KMS-11 (cell line): ENCODE measurements around the gene PRADC1.
"Not testable (repeated sequence)": the region's sequence is repeated elsewhere in the genome, so short reads cannot be mapped to it uniquely, and the experiment has no call there.

Experiments used
- H2AFZ ChIP-seq: fragments of 200-600 bp; sonication (generic); 2 replicates; pipeline ENCODE4 v1.6.1; 2016; ENCODE audit warnings: antibody characterized with exemption, mixed run types, low read depth
- H3K27ac ChIP-seq: fragments of 200-600 bp; sonication (generic); 2 replicates; pipeline ENCODE4 v1.6.1; 2016; ENCODE audit warnings: mild to moderate bottlenecking, mixed run types
- H3K27me3 ChIP-seq: fragments of 200-600 bp; sonication (generic); 2 replicates; pipeline ENCODE4 v1.6.1; 2017; ENCODE audit warnings: mild to moderate bottlenecking, low read depth, mixed run types, moderate library complexity; ENCODE audit not compliant: insufficient read depth
- H3K36me3 ChIP-seq: fragments of 200-600 bp; sonication (generic); 2 replicates; pipeline ENCODE4 v1.6.1; 2017; ENCODE audit warnings: mild to moderate bottlenecking, mixed run types; ENCODE audit not compliant: insufficient read depth
- H3K4me1 ChIP-seq: fragments of 200-600 bp; sonication (generic); 2 replicates; pipeline ENCODE4 v1.6.1; 2016; ENCODE audit warnings: mild to moderate bottlenecking, low read depth, mixed run types; ENCODE audit not compliant: poor library complexity, severe bottlenecking
- H3K4me2 ChIP-seq: fragments of 200-600 bp; sonication (generic); 2 replicates; pipeline ENCODE4 v1.7.0; 2016; ENCODE audit warnings: mild to moderate bottlenecking, mixed run types
- H3K4me3 ChIP-seq: fragments of 200-600 bp; sonication (generic); IDR thresholded peaks from 2 replicates; pipeline ENCODE4 v1.6.1; 2017; ENCODE audit warnings: low read depth, low read length, mixed read lengths; ENCODE audit not compliant: insufficient read depth
- H3K79me2 ChIP-seq: fragments of 200-600 bp; sonication (generic); 2 replicates; pipeline ENCODE4 v1.6.1; 2016; ENCODE audit warnings: low read depth, mixed run types; ENCODE audit not compliant: insufficient read depth
- H3K9ac ChIP-seq: fragments of 200-600 bp; sonication (generic); 2 replicates; pipeline ENCODE4 v1.6.1; 2016; ENCODE audit warnings: mild to moderate bottlenecking, mixed run types
- H4K20me1 ChIP-seq: fragments of 200-600 bp; sonication (generic); 2 replicates; pipeline ENCODE4 v1.6.1; 2016; ENCODE audit warnings: mild to moderate bottlenecking, mixed run types; ENCODE audit not compliant: insufficient read depth
- TF ChIP-seq, protein P1 (sequence below): fragments of 200-600 bp; sonication (generic); conservative IDR thresholded peaks from 2 replicates; pipeline ENCODE4 v1.6.1; 2017; ENCODE audit warnings: low read depth, mild to moderate bottlenecking, antibody characterized with exemption, low read length, moderate library complexity, mixed read lengths

The PRADC1 gene

DNA sequence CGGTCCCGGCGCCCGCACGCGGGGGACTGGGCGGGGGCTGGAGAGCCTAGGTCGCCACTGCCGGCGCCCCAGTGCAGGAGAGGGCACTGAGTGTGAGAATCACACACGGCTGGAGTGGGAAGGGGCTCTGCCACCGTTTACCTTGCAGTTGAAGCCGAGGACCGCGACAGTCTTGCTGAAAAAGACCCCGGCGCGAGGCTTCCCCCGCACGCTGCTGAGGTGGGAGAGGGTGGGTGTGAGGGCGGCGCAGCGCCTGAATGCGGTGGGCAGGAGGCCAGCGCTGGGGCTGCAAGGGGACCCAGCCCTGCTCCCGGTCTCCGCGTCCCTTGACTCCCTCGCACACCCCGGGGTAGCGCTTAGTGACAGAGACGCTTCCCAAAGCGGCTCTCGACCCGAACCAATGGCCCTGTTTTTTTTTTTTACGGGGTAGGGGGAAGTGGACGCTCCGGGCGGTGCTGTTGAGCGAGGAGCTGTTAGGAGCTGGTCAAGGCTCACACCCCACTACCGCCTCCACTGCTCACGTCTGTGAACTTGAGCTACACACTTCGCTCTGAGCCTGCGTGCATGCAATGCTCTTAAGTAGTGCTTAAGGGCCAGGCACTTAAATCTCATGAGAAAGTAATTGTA, 29.9 kb downstream of the PRADC1 start:
- H3K27ac ChIP-seq: no peak overlapping the region
- H2AFZ ChIP-seq: no peak overlapping the region
- no peaks in the 10 kb centered on the region for H3K36me3 ChIP-seq
- no peak overlapping the region for H3K4me3 ChIP-seq
- H3K4me2 ChIP-seq: no peak overlapping the region
- TF ChIP-seq, protein P1, sequence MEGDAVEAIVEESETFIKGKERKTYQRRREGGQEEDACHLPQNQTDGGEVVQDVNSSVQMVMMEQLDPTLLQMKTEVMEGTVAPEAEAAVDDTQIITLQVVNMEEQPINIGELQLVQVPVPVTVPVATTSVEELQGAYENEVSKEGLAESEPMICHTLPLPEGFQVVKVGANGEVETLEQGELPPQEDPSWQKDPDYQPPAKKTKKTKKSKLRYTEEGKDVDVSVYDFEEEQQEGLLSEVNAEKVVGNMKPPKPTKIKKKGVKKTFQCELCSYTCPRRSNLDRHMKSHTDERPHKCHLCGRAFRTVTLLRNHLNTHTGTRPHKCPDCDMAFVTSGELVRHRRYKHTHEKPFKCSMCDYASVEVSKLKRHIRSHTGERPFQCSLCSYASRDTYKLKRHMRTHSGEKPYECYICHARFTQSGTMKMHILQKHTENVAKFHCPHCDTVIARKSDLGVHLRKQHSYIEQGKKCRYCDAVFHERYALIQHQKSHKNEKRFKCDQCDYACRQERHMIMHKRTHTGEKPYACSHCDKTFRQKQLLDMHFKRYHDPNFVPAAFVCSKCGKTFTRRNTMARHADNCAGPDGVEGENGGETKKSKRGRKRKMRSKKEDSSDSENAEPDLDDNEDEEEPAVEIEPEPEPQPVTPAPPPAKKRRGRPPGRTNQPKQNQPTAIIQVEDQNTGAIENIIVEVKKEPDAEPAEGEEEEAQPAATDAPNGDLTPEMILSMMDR: no peak
- no peaks in the 10 kb centered on the region; the same call in 1 of the 2 replicates for H3K27me3 ChIP-seq
- no peaks in the 10 kb centered on the region for H3K4me1 ChIP-seq
- no peak overlapping the region for H3K9ac ChIP-seq
- H3K79me2 ChIP-seq: no peaks in the 10 kb centered on the region
- no peaks in the 10 kb centered on the region for H4K20me1 ChIP-seq

DNA sequence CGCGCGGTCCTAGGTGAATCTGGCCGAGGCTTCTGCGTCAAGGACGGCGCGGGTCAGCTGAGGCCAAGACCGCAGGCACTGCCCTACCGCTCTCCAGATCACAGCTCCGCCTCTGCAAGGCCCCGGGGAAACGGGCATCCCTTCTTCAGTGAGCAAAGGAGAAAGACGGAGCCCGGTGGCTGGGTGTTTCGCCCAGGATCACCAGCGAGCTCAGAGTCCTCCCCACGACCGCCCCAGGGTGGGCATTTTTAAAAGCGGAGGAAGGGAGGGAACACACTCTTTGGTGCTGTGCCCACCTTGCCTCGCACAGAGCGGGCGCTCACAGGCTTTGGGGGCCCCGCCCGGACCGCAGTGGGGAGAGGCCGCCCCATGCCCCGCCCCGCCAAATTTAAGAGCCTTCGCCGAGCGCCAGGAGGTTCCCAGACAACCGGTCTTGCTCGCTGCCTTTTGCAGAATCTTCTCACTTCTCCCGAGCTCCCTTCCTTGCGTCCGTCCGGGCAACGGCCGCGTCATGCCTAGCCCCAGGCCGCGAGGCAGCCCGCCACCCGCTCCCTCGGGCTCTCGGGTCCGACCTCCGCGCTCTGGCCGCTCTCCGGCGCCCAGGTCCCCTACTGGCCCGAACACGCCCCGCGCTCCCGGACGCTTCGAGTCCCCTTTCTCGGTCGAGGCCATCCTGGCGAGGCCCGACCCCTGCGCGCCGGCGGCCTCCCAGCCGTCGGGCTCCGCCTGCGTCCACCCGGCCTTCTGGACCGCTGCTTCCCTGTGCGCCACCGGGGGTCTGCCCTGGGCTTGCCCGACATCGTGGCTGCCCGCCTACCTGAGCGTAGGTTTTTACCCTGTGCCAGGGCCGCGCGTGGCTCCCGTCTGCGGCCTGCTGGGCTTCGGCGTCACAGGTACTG, 30.6 kb downstream of the PRADC1 start, which contains the start of gene NOTO:
TSS of gene NOTO (plus strand) at position 419 of the 899 bp plus-strand sequence. CDS start at position 512, 93 bp downstream.
- Histone ChIP-seq H3K9ac (no peak within 1 kb of the TSS), H3K27me3 (no peaks in the 10 kb centered on the region; the same call in 1 of the 2 replicates), H2AFZ (no peak within 1 kb of the TSS)

GRCh38 chr2:73200281-73200680, 32.8 kb downstream of the PRADC1 start:
- not testable (repeated sequence) for H3K79me2 ChIP-seq, H3K36me3 ChIP-seq, H3K4me1 ChIP-seq, H3K4me3 ChIP-seq, H3K9ac ChIP-seq, H3K27me3 ChIP-seq, H3K4me2 ChIP-seq, H2AFZ ChIP-seq, H4K20me1 ChIP-seq, H3K27ac ChIP-seq

More for the DNA sequence above, 30.6 kb downstream of the PRADC1 start, which contains the start of gene NOTO:
- Histone ChIP-seq H3K4me2 (no peak within 1 kb of the TSS), H4K20me1 (no peaks in the 10 kb centered on the region), H3K79me2 (no peaks in the 10 kb centered on the region), H3K27ac (no peak within 1 kb of the TSS), H3K4me3 (no peak within 1 kb of the TSS), H3K4me1 (no peaks in the 10 kb centered on the region), H3K36me3 (no peaks in the 10 kb centered on the region)
- TF ChIP-seq, protein P1: no peak

GRCh38 chr2:73197579-73197978, 35.5 kb downstream of the PRADC1 start:
- Histone ChIP-seq H3K4me1 (no peaks in the 10 kb centered on the region), H4K20me1 (no peaks in the 10 kb centered on the region), H3K4me3 (no peak overlapping the region), H3K36me3 (no peaks in the 10 kb centered on the region), H3K4me2 (no peak overlapping the region), H3K27me3 (no peaks in the 10 kb centered on the region), H2AFZ (no peak overlapping the region), H3K9ac (no peak overlapping the region), H3K79me2 (no peaks in the 10 kb centered on the region), H3K27ac (no peak overlapping the region)
- TF ChIP-seq, protein P1: no peak
